Measurements from ENCODE around the gene GDE1. TPM values are rescaled to one million over a fixed set of nuclear protein-coding genes. Genes with fewer than 3 reads are reported as not detected.

Gene GDE1
- polyA plus RNA-seq, 3 donors, result 30.6 to 75.5 (median 71.7) TPM

DNA sequence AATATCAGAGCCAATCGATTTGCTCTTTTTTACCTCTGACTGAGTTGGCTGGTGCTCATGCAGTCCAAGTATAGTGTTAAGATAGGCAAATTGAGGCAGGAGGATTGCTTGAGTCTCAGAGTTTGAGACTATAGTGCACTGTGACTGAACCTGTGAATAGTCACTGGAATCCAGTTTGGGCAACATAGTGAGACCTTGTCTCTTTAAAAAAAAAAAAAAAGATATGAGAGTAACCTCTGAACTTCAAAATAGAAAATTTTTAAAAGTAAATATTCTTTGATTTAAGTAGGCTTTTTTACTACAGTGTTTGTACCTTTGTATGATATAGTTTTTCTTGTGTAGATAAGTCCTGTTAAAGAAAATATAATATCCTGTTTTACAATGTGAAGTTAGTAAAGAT lies 5.3 kb upstream of the GDE1 start:
- intact Hi-C loops (cut with micrococcal nuclease), result no loop called here
- H3K4me2 ChIP-seq (replicated peaks; ENCODE audit: extremely low read depth, low read length, poor library complexity, severe bottlenecking), result no peak overlapping the region

DNA sequence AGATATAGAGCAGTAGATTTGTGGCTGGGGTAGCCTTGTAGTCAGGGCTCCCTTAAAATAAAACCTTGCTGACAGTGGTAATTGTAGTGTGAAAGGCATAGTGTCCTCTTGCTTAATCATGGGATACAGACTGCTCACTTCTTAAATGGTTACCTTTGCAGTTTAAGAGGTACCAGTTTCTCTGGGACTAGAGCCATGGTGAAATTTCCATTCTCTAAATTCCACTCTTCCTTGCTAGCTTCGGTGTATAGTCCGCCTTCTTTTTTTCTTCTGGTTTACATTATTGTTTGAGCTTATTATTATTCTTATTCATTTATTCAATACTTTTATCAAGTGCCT lies 3.5 kb upstream of the GDE1 start:
- Histone ChIP-seq H3K79me2 (ENCODE audit: insufficient read depth, low read length) (peaks cover 72% of the 10 kb centered on the region), H3K4me2 (replicated peaks; ENCODE audit: extremely low read depth, low read length, poor library complexity, severe bottlenecking) (peak overlapping the region; percentile 100), H3K4me3 (replicated peaks in 1 of 3; ENCODE audit: low read depth in 2 of 3, low read length in 3 of 3) (peak overlapping the region in 2 of 3 experiments; percentile 55 to 96), H3K27ac (ENCODE audit: low read depth in 1 of 2, low read length in 2 of 2) (peak overlapping the region in 1 of 2 donors; percentile 85), H2AFZ (ENCODE audit: insufficient read depth, low read depth, low read length, poor library complexity, severe bottlenecking) (peak overlapping the region; percentile 97), H3K4me1 (ENCODE audit: control insufficient read depth in 1 of 2, insufficient read depth in 2 of 2, low read length in 2 of 2) (peaks cover 25 to 43% of the 10 kb centered on the region in 2 donors), H3K9ac (ENCODE audit: insufficient read depth, low read length, poor library complexity, severe bottlenecking) (no peak overlapping the region), H3K27me3 (ENCODE audit: control insufficient read depth in 2 of 2, insufficient read depth in 2 of 2, low read length in 2 of 2) (no peaks in the 10 kb centered on the region), H3K36me3 (replicated peaks in 1 of 2; ENCODE audit: control insufficient read depth in 1 of 2, insufficient read depth in 2 of 2, low read length in 2 of 2) (peaks cover 16 to 24% of the 10 kb centered on the region in 2 donors), H4K20me1 (ENCODE audit: insufficient read depth, low read length) (peaks cover under 1% of the 10 kb centered on the region), H3K9me3 (replicated peaks in 1 of 2; ENCODE audit: control insufficient read depth in 1 of 2, insufficient read depth in 1 of 2, low read length in 2 of 2) (no peaks in the 10 kb centered on the region)
- H3K27me3 Mint-ChIP-seq (ENCODE audit: low read depth in 3 of 3), result peaks cover 0 to 2% (median 0%) of the 10 kb centered on the region in 3 donors
- peaks cover 28% of the 10 kb centered on the region for H3K4me1 Mint-ChIP-seq
- TF ChIP-seq, protein P1, sequence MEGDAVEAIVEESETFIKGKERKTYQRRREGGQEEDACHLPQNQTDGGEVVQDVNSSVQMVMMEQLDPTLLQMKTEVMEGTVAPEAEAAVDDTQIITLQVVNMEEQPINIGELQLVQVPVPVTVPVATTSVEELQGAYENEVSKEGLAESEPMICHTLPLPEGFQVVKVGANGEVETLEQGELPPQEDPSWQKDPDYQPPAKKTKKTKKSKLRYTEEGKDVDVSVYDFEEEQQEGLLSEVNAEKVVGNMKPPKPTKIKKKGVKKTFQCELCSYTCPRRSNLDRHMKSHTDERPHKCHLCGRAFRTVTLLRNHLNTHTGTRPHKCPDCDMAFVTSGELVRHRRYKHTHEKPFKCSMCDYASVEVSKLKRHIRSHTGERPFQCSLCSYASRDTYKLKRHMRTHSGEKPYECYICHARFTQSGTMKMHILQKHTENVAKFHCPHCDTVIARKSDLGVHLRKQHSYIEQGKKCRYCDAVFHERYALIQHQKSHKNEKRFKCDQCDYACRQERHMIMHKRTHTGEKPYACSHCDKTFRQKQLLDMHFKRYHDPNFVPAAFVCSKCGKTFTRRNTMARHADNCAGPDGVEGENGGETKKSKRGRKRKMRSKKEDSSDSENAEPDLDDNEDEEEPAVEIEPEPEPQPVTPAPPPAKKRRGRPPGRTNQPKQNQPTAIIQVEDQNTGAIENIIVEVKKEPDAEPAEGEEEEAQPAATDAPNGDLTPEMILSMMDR (IDR thresholded peaks at IDR 0.05), result no peak
- H3K9me3 Mint-ChIP-seq, result peaks cover 0 to 1% (median 0%) of the 10 kb centered on the region in 7 donors
- DNase-seq, result no peak
- peaks cover 16 to 18% of the 10 kb centered on the region in 2 donors for H3K36me3 Mint-ChIP-seq
- no CpG with 5 or more reads among the region's 2 CpGs for WGBS (ENCODE audit: insufficient coverage)
- peak overlapping the region; percentile 100 for H3K4me3 Mint-ChIP-seq
- intact Hi-C loops (cut with micrococcal nuclease), result no loop called here
- peak overlapping the region; percentile 30 to 94 (median 90) for H3K27ac Mint-ChIP-seq

More for the DNA sequence above, 5.3 kb upstream of the GDE1 start:
- H3K27me3 Mint-ChIP-seq (ENCODE audit: low read depth in 3 of 3), result peaks cover 0 to 2% (median 0%) of the 10 kb centered on the region in 3 donors
- TF ChIP-seq, protein P1 (IDR thresholded peaks at IDR 0.05), result no peak
- no peak overlapping the region for H3K27ac Mint-ChIP-seq
- H2AFZ ChIP-seq (ENCODE audit: insufficient read depth, low read depth, low read length, poor library complexity, severe bottlenecking), result no peak overlapping the region
- H3K36me3 ChIP-seq (replicated peaks in 1 of 2; ENCODE audit: control insufficient read depth in 1 of 2, insufficient read depth in 2 of 2, low read length in 2 of 2), result peaks cover 16 to 39% of the 10 kb centered on the region in 2 donors
- peaks cover 14 to 28% of the 10 kb centered on the region in 2 donors for H3K4me1 ChIP-seq (ENCODE audit: control insufficient read depth in 1 of 2, insufficient read depth in 2 of 2, low read length in 2 of 2)
- H3K4me3 ChIP-seq (replicated peaks in 1 of 3; ENCODE audit: low read depth in 2 of 3, low read length in 3 of 3), result no peak overlapping the region
- no peaks in the 10 kb centered on the region for H3K27me3 ChIP-seq (ENCODE audit: control insufficient read depth in 2 of 2, insufficient read depth in 2 of 2, low read length in 2 of 2)
- no peaks in the 10 kb centered on the region for H4K20me1 ChIP-seq (ENCODE audit: insufficient read depth, low read length)
- H3K27ac ChIP-seq (ENCODE audit: low read depth in 1 of 2, low read length in 2 of 2), result no peak overlapping the region
- WGBS (ENCODE audit: insufficient coverage), result no CpG with 5 or more reads among the region's 1 CpG
- peaks cover 22 to 29% of the 10 kb centered on the region in 2 donors for H3K36me3 Mint-ChIP-seq
- peaks cover 62% of the 10 kb centered on the region for H3K79me2 ChIP-seq (ENCODE audit: insufficient read depth, low read length)
- no peaks in the 10 kb centered on the region for H3K9me3 ChIP-seq (replicated peaks in 1 of 2; ENCODE audit: control insufficient read depth in 1 of 2, insufficient read depth in 1 of 2, low read length in 2 of 2)
- H3K4me3 Mint-ChIP-seq, result no peak overlapping the region
- H3K4me1 Mint-ChIP-seq, result peaks cover 16% of the 10 kb centered on the region
- no peak overlapping the region for H3K9ac ChIP-seq (ENCODE audit: insufficient read depth, low read length, poor library complexity, severe bottlenecking)
- no peak for DNase-seq
- no peaks in the 10 kb centered on the region for H3K9me3 Mint-ChIP-seq
